AG10803 (cell line): ENCODE data around the gene TBC1D14.

Source experiments
- DNase-seq: peaks from one replicate; pipeline ENCODE4 v3.0.0; 2010; ENCODE audit warnings: low read depth
- H3K4me3 ChIP-seq: 2 replicates; pipeline ENCODE4 v1.5.1; 2011; ENCODE audit warnings: mild to moderate bottlenecking, low read length, control low read depth
- TF ChIP-seq, protein P1 (sequence below): conservative IDR thresholded peaks from 2 replicates; pipeline ENCODE4 v1.5.1; 2011; ENCODE audit warnings: mild to moderate bottlenecking, low read length, control low read depth, inconsistent platforms

Gene TBC1D14

DNA sequence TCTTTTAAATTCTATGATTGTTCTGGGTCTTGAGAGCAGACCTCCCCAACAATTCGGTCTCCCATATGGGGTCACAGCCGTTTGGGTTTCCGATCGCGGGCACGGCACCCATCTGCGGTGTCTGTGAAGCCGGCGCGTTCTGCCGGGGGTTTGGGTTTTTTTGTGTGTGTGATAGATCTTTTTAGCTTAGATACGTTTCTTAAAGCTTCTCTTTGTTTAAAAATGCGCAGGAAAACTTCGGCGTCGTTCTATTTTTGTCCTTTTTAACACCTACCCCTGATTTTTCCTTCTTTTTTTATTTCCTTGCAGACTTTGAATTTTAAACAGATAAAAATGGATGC lies 34.2 kb downstream of the TBC1D14 start:
- H3K4me3 ChIP-seq = no peak overlapping the region
- no peak for DNase-seq

DNA sequence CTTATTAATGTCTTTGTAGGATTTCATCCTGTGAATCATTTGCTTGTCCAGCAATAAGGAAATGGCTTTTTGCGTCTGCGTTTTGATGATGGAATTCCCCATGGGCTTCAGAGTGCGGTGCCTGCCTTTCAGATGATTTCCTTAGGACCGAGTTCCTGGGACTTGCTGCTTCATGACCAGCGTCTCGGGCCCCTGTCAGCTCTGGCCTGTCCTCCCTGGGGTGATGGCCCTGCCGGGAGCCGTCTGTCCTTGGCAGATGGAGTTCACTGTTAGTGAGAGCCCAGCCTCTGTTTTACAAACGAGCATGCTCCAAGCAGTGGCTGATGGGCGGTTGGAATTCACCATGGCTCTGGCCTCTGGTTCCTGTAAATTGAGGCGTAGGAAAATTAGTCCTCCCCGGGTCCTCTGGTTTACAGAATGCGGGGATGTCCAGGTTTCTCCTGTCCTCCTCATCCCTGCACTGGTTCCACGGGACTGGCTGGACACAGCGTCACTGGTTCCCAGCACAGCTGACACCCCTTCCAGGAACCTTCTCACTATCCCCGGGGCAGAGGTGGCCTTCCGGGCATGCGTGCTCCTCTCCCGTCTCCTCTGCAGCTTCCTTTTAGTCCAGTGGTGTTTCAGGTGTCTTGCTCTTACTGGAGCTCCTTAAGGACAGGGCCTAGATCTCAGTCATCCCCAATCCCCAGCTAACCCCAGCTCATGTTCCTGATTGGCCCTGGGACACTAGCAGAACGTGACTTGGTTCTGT lies 34.9 kb downstream of the TBC1D14 start:
- DNase-seq = no peak
- TF ChIP-seq, protein P1, sequence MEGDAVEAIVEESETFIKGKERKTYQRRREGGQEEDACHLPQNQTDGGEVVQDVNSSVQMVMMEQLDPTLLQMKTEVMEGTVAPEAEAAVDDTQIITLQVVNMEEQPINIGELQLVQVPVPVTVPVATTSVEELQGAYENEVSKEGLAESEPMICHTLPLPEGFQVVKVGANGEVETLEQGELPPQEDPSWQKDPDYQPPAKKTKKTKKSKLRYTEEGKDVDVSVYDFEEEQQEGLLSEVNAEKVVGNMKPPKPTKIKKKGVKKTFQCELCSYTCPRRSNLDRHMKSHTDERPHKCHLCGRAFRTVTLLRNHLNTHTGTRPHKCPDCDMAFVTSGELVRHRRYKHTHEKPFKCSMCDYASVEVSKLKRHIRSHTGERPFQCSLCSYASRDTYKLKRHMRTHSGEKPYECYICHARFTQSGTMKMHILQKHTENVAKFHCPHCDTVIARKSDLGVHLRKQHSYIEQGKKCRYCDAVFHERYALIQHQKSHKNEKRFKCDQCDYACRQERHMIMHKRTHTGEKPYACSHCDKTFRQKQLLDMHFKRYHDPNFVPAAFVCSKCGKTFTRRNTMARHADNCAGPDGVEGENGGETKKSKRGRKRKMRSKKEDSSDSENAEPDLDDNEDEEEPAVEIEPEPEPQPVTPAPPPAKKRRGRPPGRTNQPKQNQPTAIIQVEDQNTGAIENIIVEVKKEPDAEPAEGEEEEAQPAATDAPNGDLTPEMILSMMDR = no peak
- H3K4me3 ChIP-seq = no peak overlapping the region

More for the DNA sequence above, 34.2 kb downstream of the TBC1D14 start:
- TF ChIP-seq, protein P1 = no peak

DNA sequence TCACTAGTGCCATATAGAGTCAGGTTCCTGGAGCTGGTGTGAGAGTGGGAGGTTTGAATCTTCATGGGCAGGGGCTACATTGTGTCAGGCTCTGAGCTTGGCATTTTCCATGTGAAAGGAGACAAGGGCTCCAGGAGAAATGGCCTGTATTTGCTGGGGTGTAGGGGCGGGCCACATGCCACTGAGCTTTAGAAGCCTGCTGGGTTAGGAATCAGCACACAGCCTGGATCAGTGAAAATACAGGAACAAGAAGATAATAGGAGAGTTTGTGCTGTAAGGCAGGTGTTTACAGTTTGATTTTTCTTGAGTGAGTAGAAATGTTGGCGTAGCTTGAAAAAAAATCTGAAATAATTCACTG lies 35.4 kb downstream of the TBC1D14 start:
- DNase-seq = no peak
- TF ChIP-seq, protein P1 = no peak
- no peak overlapping the region for H3K4me3 ChIP-seq

DNA sequence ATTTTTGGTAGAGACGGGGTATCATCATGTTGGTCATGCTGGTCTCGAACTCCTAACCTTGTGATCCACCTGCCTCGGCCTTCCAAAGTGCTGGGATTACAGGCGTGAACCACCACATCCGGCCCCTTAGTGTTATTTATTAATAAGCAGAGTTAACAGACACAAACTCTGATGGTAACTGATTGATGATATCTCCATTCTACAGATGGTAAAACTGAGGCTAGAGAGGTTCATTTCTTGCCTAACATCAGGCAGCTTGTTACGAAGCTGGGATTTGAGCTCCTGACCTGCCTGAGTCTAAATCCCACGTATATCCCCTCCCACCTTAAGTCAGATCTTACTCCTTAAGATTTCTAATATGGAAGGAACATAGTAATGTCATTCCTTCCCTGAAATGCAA lies 36.9 kb downstream of the TBC1D14 start:
- DNase-seq = no peak
- TF ChIP-seq, protein P1 = no peak
- H3K4me3 ChIP-seq = no peak overlapping the region

DNA sequence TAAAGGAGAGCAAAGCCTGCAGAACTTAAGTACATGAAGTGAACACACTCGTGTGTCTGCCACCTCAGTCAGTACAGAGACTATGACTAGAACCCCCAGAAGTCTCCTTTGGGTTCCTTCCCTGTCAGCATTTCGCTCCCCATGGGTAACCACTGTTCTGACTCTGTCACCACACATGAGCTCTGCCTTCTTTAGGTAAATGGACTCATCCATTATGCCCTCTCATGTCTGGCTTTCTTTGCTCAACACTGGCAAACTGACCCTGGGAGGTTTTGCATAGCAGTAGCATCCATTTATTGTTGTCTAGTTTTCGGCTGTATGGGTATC lies 38.5 kb downstream of the TBC1D14 start:
- H3K4me3 ChIP-seq = no peak overlapping the region
- DNase-seq = no peak
- TF ChIP-seq, protein P1 = no peak

DNA sequence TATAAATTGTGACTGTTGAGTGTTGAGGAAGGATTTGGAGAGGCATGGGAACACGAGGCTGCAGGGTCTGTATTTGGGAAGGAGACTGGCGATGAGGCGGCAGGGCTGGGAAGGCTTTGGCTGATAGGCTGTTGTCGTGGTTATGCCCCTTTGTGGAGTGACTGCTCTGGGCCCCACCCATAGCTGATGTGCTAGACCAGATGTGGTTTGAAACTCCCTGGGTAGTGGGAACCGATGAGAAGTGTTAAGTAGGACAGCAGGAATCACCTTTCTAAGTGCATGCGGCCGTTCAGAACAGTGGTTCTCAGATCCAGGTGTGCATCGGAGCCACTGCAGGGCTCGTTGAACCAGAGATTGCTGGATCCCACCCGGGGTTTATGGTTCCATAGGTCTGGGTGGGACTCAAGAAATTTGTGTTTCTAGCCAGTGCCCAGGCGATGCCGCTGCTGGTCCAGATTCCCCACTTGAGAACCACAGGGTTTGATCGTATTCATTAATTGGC lies 42.3 kb downstream of the TBC1D14 start:
- H3K4me3 ChIP-seq = no peak overlapping the region
- DNase-seq = no peak
- TF ChIP-seq, protein P1 = no peak

DNA sequence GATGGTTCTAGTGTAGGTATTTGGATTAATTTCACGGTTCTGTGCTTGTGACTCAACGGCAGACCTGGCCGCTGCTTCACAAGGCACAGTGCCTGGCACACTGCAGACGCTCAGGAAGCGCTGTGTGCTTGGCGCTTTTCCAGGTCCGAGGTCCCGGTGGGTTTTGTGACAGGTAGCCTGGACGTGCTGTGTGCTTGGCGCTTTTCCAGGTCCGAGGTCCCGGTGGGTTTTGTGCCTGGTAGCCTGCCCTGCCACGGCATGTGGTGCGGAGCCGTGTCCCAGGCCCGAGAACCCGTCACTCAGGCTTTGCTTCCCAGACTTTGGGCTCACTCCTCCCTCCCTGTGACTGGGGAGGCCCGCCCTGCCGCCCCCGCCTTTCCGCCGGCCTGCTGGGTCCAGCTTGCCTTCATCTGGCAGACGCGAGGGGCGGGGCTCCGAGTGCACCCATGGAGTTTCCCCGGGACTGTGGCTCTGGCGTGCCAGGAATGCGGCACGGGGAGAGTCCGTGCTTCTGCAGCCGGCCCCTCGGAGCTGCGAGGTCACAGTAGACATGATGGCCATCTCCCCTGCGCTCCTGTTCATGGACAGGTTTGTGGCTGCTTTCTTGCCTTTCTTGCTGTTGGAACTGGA lies 44.2 kb downstream of the TBC1D14 start:
- DNase-seq = peak; percentile 69
- TF ChIP-seq, protein P1 = no peak
- H3K4me3 ChIP-seq = peak overlapping the region; percentile 50
